ENCODE data around the gene STRN4.

DNA sequence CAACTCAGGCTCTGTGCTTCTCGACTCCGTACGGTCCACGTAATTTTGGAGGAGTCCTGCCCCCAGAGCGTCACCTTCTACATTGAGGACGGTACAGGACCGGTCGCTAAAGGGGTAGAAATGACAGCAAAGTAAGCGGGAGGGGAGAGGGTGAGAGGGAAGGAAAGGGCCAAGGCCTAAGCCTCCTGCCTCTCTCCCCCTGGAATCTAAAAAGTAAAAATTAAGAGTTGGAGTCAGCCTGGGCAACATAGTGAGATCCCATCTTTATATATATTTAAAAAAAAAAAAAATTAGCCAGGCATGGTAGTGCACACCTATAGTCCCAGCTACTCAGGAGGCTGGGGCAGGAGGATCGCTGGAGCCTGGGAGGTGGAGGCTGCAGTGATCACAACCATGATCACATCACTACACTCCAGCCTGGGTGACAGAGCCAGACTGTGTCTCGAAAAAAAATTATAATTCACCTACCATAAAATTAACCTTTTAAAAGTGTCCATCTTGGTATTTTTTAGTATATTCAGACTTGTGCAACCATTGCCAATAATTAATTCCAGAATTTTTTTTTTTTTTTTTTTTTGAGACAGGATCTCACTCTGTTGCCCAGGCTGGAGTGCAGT, 29.5 kb upstream of the STRN4 start:
- no peak for TF ChIP-seq BACH2 (CRISPR knock-in tag; IDR thresholded peaks at IDR 0.05; ENCODE audit: borderline replicate concordance)
- TF ChIP-seq, protein P1, sequence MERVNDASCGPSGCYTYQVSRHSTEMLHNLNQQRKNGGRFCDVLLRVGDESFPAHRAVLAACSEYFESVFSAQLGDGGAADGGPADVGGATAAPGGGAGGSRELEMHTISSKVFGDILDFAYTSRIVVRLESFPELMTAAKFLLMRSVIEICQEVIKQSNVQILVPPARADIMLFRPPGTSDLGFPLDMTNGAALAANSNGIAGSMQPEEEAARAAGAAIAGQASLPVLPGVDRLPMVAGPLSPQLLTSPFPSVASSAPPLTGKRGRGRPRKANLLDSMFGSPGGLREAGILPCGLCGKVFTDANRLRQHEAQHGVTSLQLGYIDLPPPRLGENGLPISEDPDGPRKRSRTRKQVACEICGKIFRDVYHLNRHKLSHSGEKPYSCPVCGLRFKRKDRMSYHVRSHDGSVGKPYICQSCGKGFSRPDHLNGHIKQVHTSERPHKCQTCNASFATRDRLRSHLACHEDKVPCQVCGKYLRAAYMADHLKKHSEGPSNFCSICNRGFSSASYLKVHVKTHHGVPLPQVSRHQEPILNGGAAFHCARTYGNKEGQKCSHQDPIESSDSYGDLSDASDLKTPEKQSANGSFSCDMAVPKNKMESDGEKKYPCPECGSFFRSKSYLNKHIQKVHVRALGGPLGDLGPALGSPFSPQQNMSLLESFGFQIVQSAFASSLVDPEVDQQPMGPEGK (CRISPR knock-in tag; IDR thresholded peaks at IDR 0.05; ENCODE audit: borderline replicate concordance): no peak
- TF ChIP-seq, protein P2, sequence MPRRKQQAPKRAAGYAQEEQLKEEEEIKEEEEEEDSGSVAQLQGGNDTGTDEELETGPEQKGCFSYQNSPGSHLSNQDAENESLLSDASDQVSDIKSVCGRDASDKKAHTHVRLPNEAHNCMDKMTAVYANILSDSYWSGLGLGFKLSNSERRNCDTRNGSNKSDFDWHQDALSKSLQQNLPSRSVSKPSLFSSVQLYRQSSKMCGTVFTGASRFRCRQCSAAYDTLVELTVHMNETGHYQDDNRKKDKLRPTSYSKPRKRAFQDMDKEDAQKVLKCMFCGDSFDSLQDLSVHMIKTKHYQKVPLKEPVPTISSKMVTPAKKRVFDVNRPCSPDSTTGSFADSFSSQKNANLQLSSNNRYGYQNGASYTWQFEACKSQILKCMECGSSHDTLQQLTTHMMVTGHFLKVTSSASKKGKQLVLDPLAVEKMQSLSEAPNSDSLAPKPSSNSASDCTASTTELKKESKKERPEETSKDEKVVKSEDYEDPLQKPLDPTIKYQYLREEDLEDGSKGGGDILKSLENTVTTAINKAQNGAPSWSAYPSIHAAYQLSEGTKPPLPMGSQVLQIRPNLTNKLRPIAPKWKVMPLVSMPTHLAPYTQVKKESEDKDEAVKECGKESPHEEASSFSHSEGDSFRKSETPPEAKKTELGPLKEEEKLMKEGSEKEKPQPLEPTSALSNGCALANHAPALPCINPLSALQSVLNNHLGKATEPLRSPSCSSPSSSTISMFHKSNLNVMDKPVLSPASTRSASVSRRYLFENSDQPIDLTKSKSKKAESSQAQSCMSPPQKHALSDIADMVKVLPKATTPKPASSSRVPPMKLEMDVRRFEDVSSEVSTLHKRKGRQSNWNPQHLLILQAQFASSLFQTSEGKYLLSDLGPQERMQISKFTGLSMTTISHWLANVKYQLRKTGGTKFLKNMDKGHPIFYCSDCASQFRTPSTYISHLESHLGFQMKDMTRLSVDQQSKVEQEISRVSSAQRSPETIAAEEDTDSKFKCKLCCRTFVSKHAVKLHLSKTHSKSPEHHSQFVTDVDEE (CRISPR knock-in tag; IDR thresholded peaks at IDR 0.05): no peak
- TF ChIP-seq ZFP3 (CRISPR knock-in tag; IDR thresholded peaks at IDR 0.05): no peak
- TF ChIP-seq TOX (CRISPR knock-in tag; IDR thresholded peaks at IDR 0.05; ENCODE audit: borderline replicate concordance): no peak

Measured in SK-N-SH treated with all-trans-retinoic acid at 6 μM for 48 hours (cell line).